GM19467 (cell line): ENCODE results near the gene RASAL3.

Source experiments
- ATAC-seq: cut with Tn5 transposase; IDR thresholded peaks from one replicate; pipeline ENCODE4 v1.9.1; 2021; ENCODE audit warnings: mild to moderate bottlenecking, moderate library complexity; ENCODE audit not compliant: unreplicated experiment

RASAL3 gene

GRCh38 chr19:15449620-15450527, 14.5 kb downstream of the RASAL3 start, which contains the start of gene WIZ:
WIZ (minus strand) TSS chr19:15449956; CDS start chr19:15448307, 1,649 bp downstream.
- ATAC-seq, result no peak

GRCh38 chr19:15448778-15449619, 15.3 kb downstream of the RASAL3 start:
- ATAC-seq, result no peak

GRCh38 chr19:15448044-15448777, 16.1 kb downstream of the RASAL3 start:
- ATAC-seq, result no peak

- no peak for ATAC-seq
Observed at GRCh38 chr19:15447057-15447456, 17.3 kb downstream of the RASAL3 start.

- ATAC-seq, result no peak
Observed at GRCh38 chr19:15445807-15446376, 18.5 kb downstream of the RASAL3 start.

GRCh38 chr19:15445227-15445605, 19.1 kb downstream of the RASAL3 start:
- ATAC-seq, result no peak

GRCh38 chr19:15444505-15445226, 19.7 kb downstream of the RASAL3 start:
- ATAC-seq, result no peak

GRCh38 chr19:15443838-15444237, 20.5 kb downstream of the RASAL3 start:
- no peak for ATAC-seq

- ATAC-seq, result no peak
Observed at GRCh38 chr19:15443325-15443724, 21.0 kb downstream of the RASAL3 start.

- no peak for ATAC-seq
Observed at GRCh38 chr19:15442142-15442920, 22.0 kb downstream of the RASAL3 start.

GRCh38 chr19:15441317-15441716, 23.0 kb downstream of the RASAL3 start:
- ATAC-seq, result no peak

GRCh38 chr19:15439821-15440641, 24.3 kb downstream of the RASAL3 start:
- ATAC-seq, result no peak

GRCh38 chr19:15439078-15439799, 25.1 kb downstream of the RASAL3 start:
- ATAC-seq, result no peak

GRCh38 chr19:15438577-15438976, 25.8 kb downstream of the RASAL3 start:
- ATAC-seq, result no peak

GRCh38 chr19:15438124-15438496, 26.2 kb downstream of the RASAL3 start:
- ATAC-seq, result no peak

GRCh38 chr19:15437355-15438123, 26.8 kb downstream of the RASAL3 start:
- no peak for ATAC-seq

GRCh38 chr19:15436826-15437110, 27.6 kb downstream of the RASAL3 start:
- ATAC-seq, result no peak
